ENCODE results near the gene PGLYRP1. TPM values are rescaled to one million over a fixed set of nuclear protein-coding genes. Genes with fewer than 3 reads are reported as not detected.

The PGLYRP1 gene, protein sequence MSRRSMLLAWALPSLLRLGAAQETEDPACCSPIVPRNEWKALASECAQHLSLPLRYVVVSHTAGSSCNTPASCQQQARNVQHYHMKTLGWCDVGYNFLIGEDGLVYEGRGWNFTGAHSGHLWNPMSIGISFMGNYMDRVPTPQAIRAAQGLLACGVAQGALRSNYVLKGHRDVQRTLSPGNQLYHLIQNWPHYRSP
- total RNA-seq: not detected

DNA sequence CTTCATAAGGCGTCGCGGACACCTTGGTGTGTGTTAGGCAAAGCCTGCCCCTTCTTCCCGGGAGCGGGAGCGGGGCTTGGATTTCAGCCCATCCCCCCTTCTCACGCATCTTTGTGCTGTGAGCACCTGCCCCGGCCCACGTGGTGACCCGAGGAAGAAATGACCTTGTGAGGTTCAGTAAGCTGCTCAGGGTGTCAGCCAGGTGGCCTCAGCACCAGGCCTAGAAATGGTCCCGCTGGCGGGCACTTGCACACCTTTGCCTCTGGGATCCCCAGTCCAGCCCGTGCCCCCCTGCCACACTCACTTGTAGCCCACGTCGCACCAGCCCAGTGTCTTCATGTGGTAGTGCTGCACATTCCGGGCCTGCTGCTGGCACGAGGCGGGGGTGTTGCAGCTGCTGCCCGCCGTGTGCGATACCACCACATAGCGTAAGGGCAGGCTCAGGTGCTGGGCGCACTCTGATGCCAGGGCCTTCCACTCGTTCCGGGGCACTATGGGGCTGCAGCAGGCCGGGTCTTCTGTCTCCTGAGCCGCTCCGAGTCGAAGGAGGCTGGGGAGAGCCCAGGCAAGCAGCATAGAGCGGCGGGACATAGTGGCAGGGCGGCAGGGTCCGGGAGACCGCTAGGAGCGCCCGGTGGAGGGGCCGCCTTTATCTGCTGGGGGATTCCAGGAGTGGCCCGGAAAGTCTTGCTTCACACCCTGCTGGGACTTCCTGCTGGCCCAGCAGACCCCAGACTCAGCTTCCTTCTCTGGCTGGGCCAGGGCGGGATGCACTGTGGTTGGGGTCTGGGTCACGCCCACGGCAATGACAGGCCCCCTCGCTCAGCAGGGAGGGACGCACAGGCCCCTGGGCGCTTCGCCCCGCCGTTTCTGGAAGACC is at the start of gene PGLYRP1:
TSS of gene PGLYRP1 (minus strand) at position 623 of the 880 bp plus-strand sequence. CDS start at position 591, 32 bp downstream.
- no peak for DNase-seq

- no peak for DNase-seq
Observed at GRCh38 chr19:46069806-46070341, 47.0 kb upstream of the PGLYRP1 start.

DNA sequence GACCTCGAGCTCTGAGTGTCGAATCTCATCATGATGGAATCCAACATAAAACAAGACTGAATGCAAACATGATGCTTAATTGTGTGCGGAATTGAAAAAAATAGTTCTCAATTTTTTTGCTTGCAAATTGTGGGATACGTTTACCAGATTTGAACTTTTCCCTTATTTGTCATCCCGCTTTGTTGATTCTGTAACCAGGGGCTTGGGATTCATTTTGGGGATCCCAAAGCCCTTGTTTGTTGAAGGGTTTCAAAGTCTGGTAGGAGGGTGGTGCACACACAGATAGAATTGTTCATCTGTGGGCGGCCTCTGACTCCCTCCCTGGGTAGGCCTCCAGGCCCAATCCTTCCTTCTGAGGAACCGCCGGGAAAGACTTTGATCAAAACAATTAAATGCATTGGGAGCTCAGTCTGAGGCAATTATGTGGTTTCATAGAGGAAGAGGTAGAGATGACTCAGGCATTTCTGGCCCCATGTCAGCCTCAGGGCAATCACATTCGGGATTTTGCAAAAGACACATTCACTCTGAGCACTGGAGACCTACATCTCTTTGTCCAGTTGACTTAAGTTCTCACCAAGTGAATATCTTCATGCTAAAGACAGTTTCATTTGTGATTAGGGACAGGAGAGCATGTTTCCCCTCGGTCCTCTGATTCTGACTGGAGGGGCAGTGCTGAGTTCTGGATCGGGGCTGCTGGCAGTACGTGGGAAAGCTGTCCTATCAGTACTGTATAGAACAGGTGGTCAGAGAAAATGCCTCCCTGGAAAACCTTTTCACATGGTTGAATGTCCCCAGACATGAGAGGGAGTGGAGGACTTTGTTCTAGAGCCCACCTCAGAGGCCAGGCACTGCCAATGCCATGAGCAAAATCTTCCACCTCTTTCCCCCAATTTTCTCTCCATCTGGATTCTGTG is 45.7 kb upstream of the PGLYRP1 start:
- DNase-seq: no peak

- DNase-seq: no peak
Observed at GRCh38 chr19:46067691-46068090, 44.8 kb upstream of the PGLYRP1 start.

- no peak for DNase-seq
Observed at GRCh38 chr19:46066471-46066870, 43.6 kb upstream of the PGLYRP1 start.

GRCh38 chr19:46065486-46066071 is 42.7 kb upstream of the PGLYRP1 start:
- DNase-seq: no peak

DNA sequence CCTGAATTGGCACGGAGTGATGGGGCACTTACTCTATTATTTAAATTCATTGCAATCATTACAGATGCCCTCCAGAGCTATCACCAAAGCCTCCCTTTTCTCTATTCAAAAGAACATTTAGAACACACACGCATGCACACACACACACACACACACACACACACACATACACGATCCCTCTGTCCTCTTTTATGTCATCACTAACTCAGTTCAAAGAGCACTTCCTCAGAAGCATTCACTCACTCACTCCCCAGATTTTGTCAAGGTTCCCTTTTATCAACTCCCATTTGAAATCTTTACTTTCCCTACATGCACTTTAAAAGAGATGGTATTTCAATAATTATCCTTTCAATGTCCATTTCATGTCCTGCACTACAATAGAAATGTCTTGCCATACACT is 40.3 kb upstream of the PGLYRP1 start:
- DNase-seq: no peak

DNA sequence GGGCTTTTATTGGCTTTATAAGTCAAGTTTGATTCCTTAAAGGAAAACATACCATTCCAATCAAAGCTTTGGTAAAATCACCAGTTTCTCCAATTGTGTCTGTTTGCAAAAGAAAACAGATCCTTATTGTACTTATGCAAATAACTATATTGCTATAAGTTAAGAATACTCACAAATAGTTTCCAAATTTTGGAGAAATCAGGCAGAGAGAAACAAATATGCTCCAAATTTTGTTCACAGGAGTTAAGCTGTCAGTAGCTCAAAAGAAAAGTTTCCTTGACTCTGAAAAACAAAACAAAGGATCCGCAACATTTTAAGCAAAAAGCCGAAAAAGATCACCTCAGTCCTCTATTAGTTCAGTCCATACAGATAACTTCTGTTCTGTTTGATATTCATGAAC is 37.2 kb upstream of the PGLYRP1 start:
- DNase-seq: no peak

- no peak for DNase-seq
Observed at GRCh38 chr19:46058778-46059177, 35.9 kb upstream of the PGLYRP1 start.

DNA sequence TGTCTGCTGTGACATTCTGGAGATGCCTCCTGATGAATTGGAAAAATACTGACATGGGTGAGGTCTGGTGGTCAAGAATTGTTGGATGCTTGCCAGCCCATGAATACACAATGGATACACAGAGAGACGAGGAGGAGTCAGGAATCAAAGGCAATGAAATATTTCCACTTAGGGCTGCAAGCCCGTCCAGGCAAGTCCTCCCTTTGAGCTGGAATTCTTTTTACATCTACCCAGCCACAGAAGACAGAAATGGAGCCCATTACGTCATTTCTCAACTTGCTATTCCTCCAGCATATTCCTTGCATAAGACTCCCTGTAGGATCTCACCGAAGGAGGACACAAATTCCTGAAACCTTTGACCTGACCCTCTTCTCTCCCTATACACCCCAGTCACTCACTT is 33.7 kb upstream of the PGLYRP1 start:
- no peak for DNase-seq

DNA sequence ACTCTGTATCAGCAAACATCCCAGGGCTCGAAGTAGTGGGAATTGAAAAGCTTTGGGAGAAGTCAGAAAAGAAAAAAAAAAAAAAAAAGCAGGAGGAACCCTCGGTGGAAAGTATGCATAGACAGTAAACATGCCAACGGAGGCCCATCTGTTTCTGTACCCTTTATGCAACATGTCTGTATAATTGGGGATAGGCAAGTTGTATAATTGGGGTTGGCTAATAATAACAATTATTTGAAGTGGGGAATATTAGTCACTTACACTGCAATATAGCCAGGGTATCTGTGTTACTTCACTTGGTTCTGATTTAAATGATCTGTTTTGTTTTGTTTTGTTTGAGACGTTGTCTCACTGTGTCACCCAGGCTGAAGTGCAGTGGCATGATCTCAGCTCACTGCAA is 30.0 kb upstream of the PGLYRP1 start:
- no peak for DNase-seq

DNA sequence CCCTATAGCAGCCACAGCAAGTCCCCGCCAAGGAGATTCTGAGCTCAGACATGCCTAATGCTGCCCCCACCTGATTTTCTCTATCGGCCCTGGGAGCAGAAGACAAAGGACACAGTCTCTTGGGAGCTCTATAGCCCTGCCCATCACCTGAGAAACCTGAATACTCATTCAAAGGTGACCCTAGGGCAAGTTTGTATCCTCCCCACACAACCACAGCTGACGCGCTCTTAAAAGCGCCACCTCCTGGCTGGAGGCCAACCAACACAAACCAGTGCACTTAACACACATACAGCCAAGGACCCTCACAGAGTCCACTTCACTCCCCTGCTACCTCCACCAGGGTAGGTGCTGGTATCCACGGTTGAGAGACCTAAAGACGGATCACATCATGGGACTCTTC is 26.7 kb upstream of the PGLYRP1 start:
- DNase-seq: no peak

- no peak for DNase-seq
Observed at GRCh38 chr19:46043519-46043918, 20.7 kb upstream of the PGLYRP1 start.

- DNase-seq: no peak
Observed at GRCh38 chr19:46042252-46042883, 19.5 kb upstream of the PGLYRP1 start.

GRCh38 chr19:46040952-46041500 is 18.2 kb upstream of the PGLYRP1 start, which contains the start of gene IGFL4:
Gene IGFL4, minus strand, starts transcription at chr19:46041002. Its CDS starts 40 bp downstream, at chr19:46040962.
- no peak for DNase-seq

GRCh38 chr19:46040125-46040524 is 17.3 kb upstream of the PGLYRP1 start:
- DNase-seq: no peak

DNA sequence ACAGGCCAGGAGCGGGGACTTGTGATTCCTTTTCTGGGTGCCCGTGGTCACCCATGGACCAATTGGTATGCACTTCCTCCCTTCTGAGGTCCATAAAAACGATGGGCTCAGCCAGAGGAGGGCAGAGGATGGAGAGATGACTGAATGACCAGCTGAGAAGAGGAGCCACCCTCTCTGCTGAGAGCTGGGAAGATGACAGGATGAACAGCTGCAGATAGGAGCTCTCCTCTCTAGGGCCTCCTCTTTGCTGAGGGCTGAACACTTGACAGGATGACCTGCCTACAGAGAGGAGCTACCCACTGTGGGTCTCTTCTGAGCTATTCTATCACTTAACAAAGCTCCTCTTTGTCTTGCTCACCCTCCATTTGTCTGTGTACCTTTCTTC is 13.9 kb upstream of the PGLYRP1 start:
- no peak for DNase-seq

DNA sequence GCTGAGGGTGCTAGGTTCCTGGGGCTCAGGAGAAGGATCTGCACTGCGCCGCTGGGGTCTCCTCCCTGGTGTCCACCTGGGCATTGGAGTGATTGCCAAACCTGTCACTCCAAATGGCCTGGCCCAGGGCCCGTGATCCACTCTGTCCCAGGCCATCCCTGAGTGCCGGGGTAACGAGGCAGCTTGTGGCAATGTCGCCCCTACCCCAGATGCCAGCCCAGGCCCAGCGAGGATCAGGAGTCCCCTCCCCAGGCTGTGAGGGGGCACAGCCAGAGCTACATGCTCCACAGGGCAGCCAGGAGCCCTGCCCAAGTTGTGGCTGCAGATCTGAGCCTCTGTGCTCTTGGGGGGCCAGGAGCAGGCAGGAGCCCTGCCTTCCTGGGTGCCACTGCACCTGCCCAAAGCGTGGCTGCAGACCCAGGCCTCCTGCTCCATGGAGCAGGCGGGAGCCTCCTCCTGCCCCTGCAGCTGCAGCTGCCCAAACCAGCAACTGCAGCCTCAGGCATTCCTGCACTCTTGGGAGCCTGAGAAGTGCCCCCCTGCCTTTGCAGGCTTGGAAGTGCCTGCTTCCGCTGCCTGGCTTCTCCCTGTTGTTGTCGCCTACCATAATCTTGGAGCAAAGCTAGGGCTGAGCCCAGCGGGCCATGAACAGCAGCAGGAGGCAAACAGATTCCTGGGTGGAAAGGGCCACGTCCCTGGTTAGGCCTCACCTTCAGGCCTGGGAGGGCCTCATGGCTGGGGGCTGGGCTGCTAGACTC is 13.3 kb upstream of the PGLYRP1 start:
- no peak for DNase-seq

DNA sequence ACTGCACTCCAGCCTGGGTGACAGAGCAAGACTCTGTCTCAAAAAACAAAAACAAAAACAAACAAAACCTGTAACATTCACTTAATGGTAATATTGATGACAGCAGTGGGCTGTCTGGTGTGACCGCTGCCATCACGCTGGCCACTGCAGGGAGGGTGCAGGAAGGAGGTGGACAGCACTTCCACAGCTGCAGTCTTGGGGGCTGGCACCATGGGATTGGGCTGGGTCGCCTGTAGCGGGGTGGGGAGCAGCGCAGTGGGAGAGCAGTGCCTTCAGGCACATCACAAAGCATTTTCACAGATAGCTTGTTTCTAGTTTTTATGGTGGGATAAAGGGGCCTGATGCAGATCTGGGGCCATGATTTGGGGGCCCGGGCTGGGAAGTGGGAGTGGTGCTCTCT is 12.7 kb upstream of the PGLYRP1 start:
- no peak for DNase-seq

GRCh38 chr19:46033401-46033800 is 10.5 kb upstream of the PGLYRP1 start:
- DNase-seq: no peak

DNA sequence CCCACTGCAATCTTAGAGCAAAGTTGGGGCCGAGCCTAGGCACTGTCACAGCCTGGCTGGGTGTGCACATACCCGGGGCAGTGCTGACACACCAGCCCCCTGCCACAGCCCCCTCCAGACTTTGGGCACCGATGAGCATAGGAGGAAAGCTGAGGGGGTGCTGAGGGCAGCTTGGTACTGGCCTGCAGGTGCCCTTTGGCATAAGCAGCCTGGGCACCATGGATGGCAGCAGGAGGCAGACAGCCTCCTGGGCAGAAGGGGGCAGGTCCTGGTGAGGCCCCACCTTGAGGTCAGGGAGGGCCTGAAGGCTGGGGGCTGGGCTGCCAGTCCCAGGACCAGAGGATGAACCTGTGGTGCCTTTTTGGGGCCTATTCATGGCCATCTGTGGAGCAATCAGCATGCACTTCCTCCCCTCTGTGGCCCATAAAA is 9.8 kb upstream of the PGLYRP1 start:
- no peak for DNase-seq

Data from effector CD4-positive, alpha-beta T cell (primary cell).